Measurements from ENCODE around the gene DUSP1.

Gene DUSP1

DNA sequence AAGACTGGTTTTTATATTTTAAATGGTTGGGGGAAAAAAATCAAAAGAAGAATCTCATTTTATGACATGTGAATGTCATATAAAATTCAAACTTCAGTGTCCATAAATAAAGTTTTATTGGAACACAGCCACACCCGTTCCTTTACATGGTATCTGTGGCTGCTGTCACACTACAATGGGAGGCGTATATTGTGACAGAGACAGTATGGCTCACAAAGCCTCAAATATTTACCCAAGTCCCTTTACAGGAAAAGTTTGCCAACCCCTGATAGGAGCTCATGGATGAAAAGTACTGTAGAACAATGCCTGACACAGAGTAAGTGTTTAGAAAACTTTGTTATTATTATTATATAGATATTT is 5.2 kb upstream of the DUSP1 start:
- no peaks in the 10 kb centered on the region for H3K36me3 ChIP-seq (ENCODE audit: control insufficient read depth, insufficient read depth, low read length)
- no peak overlapping the region for H3K4me3 ChIP-seq (replicated peaks; ENCODE audit: low read depth, low read length)
- TF ChIP-seq, protein P1, sequence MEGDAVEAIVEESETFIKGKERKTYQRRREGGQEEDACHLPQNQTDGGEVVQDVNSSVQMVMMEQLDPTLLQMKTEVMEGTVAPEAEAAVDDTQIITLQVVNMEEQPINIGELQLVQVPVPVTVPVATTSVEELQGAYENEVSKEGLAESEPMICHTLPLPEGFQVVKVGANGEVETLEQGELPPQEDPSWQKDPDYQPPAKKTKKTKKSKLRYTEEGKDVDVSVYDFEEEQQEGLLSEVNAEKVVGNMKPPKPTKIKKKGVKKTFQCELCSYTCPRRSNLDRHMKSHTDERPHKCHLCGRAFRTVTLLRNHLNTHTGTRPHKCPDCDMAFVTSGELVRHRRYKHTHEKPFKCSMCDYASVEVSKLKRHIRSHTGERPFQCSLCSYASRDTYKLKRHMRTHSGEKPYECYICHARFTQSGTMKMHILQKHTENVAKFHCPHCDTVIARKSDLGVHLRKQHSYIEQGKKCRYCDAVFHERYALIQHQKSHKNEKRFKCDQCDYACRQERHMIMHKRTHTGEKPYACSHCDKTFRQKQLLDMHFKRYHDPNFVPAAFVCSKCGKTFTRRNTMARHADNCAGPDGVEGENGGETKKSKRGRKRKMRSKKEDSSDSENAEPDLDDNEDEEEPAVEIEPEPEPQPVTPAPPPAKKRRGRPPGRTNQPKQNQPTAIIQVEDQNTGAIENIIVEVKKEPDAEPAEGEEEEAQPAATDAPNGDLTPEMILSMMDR (IDR thresholded peaks at IDR 0.05; ENCODE audit: insufficient read depth, low read length, poor library complexity, severe bottlenecking): no peak
- no peaks in the 10 kb centered on the region for H3K27me3 ChIP-seq (replicated peaks; ENCODE audit: control insufficient read depth, insufficient read depth, low read length)
- no peak for DNase-seq (ENCODE audit: extremely low read depth, insufficient read length)

DNA sequence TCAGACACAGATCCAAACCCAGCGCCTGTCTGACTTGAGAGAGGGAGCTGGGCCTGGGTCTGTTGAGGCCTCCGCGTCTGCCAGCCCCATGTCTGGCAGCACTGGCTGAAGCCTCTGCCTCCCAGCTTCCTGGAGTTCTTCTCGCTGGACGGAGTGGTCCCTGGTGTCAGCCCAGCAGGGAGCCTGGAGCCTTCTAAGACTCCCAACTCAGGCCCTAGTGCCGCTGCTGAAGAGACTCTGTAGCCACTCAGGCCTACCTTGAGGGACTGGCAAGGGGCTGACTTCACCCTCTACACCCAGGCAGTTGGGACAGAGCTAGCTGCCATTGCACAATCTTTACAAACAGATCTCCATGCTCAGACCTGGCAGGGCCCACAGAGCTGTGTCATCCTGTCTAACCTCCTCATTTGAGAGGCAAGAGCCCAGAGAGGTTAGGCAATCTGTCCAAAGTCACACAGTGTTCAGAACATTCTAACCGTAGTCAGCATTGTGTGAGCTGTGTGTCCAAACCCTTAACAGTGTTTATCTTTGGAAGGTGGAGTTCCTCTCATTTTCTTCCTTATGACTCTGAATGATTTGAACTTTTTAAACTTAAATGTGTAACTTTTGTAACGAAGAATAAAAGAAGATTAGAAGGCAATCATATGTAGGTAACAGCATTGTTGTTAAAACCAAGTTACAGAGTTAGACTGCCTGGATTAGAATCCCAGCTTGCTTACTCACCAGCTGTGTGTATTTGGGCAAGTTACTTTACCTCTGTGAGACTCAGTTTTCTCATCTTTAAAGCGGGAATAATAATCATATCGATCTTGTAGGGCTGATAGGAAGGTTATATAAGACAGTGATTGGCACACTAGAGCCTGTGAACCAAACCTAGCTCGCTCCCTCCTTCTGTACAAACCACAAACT is 4.6 kb upstream of the DUSP1 start:
- H3K36me3 ChIP-seq (ENCODE audit: control insufficient read depth, insufficient read depth, low read length): no peaks in the 10 kb centered on the region
- DNase-seq (ENCODE audit: extremely low read depth, insufficient read length): no peak
- TF ChIP-seq, protein P1 (IDR thresholded peaks at IDR 0.05; ENCODE audit: insufficient read depth, low read length, poor library complexity, severe bottlenecking): no peak
- H3K27me3 ChIP-seq (replicated peaks; ENCODE audit: control insufficient read depth, insufficient read depth, low read length): no peaks in the 10 kb centered on the region
- H3K4me3 ChIP-seq (replicated peaks; ENCODE audit: low read depth, low read length): no peak overlapping the region

GRCh38 chr5:172774561-172775315 is 3.7 kb upstream of the DUSP1 start:
- no peak for DNase-seq (ENCODE audit: extremely low read depth, insufficient read length)
- H3K4me3 ChIP-seq (replicated peaks; ENCODE audit: low read depth, low read length): no peak overlapping the region
- no peaks in the 10 kb centered on the region for H3K36me3 ChIP-seq (ENCODE audit: control insufficient read depth, insufficient read depth, low read length)
- TF ChIP-seq, protein P1 (IDR thresholded peaks at IDR 0.05; ENCODE audit: insufficient read depth, low read length, poor library complexity, severe bottlenecking): no peak
- no peaks in the 10 kb centered on the region for H3K27me3 ChIP-seq (replicated peaks; ENCODE audit: control insufficient read depth, insufficient read depth, low read length)

DNA sequence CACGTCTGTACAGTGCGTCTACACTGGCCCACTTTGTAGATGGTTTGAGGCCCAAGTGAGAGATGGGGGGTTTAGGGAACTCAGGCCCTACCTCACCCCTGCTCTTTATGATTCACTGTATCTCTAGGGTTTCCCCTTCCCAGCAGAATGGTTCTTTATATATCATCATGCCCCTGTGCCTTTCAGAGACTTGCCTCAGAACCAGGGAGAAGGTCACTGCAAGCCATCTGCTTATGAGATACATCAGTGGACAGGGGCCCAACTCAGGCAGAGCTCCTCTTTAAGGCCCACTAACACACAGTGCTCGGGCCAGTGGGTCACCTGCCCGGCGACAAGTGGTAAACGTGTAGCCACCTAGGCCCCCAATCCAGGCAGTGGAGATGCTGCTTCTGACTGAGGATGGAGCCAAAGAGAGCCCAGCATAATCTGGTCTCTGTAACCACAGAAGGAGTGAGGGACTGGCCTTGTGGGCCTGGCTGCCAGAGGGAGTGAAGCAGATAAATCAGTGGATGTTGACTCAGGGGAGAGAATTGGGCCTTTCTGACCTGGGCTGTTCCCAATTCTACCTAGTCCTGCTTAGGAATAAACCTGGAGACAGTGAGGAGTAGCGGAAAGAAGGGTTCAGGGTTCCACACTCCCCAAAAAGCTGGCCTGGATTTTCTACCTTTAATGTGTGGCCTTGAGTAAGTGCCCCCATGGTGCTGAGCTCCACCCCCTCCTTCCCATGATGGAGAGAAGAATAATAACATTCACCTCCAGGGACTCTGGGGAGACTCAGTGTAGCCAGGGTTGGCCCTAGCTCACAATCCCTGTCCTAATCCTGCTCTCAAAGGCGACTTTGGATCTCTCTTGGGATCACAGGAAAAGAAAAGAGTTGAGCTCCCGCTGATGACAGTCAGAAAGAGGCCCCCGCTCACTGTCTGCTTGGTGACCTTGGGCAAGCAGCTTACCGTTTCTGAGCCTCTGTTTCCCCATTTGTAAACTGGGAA is 2.8 kb upstream of the DUSP1 start:
- H3K4me3 ChIP-seq (replicated peaks; ENCODE audit: low read depth, low read length): no peak overlapping the region
- H3K27me3 ChIP-seq (replicated peaks; ENCODE audit: control insufficient read depth, insufficient read depth, low read length): no peaks in the 10 kb centered on the region
- no peak for DNase-seq (ENCODE audit: extremely low read depth, insufficient read length)
- H3K36me3 ChIP-seq (ENCODE audit: control insufficient read depth, insufficient read depth, low read length): peaks cover under 1% of the 10 kb centered on the region
- TF ChIP-seq, protein P1 (IDR thresholded peaks at IDR 0.05; ENCODE audit: insufficient read depth, low read length, poor library complexity, severe bottlenecking): no peak

DNA sequence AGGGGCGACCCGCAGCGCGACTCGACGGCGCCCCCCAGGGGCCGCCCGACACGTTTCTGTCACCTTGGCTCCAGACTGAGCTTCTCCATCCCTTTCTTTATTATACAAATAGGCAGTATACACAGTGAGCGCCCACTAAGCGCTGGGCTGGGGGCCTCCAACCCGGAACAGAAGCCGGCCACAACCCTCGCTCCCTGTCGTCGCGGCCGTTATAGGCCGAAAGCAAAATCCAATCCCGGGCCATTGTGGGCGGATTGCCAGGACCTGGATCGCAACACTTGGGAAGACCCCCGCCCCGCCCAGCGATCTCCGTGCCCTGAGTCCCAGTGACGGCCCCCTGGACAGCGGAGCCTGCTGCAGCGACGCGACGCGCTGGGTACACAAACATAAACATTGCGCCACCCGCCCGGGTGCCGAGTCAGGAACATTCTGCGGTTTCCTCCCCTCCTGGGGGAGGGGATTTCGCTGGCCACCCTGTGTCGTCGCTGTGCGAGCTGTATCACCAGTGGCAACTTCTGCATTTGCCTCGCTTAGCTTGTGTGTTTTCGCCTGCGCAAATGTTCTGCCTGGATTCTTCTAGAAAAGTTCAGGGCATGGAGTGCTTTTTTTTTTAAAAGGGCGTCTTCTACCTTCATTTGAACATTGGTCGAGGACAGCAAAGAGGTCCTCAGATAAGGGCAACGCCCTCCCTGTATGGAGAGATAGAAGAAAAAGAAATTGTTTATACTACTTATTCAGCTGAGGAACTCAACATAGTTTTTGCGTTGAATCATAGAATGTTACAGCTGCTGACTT is 1.3 kb upstream of the DUSP1 start:
- Histone ChIP-seq H3K36me3 (ENCODE audit: control insufficient read depth, insufficient read depth, low read length) (peaks cover 2% of the 10 kb centered on the region), H3K4me3 (replicated peaks; ENCODE audit: low read depth, low read length) (peak overlapping the region; percentile 69), H3K27me3 (replicated peaks; ENCODE audit: control insufficient read depth, insufficient read depth, low read length) (no peaks in the 10 kb centered on the region)
- TF ChIP-seq, protein P1 (IDR thresholded peaks at IDR 0.05; ENCODE audit: insufficient read depth, low read length, poor library complexity, severe bottlenecking): peak; percentile 97
- DNase-seq (ENCODE audit: extremely low read depth, insufficient read length): peak; percentile 86

Measured in GM06990 (cell line).